Retinal pigment epithelial cell (primary cell): ENCODE results near the gene DDX4.
"Not testable (repeated sequence)": the region's sequence is repeated elsewhere in the genome, so short reads cannot be mapped to it uniquely, and the experiment has no call there.

ENCODE experiments used
- DNase-seq: peaks from one replicate; pipeline ENCODE4 v3.0.0-alpha.2; 2010; ENCODE audit warnings: low read depth
- H3K4me3 ChIP-seq: 2 replicates; pipeline ENCODE4 v1.5.1; 2011; ENCODE audit warnings: mild to moderate bottlenecking, low read length, control low read depth, moderate library complexity
- CTCF ChIP-seq: conservative IDR thresholded peaks from 2 replicates; pipeline ENCODE4 v1.5.1; 2011; ENCODE audit warnings: low read depth, low read length, control low read depth, inconsistent platforms

DDX4 gene

GRCh38 chr5:55771175-55771655 is 33.4 kb downstream of the DDX4 start:
- no peak for TF ChIP-seq CTCF
- no peak for DNase-seq
- no peak overlapping the region for H3K4me3 ChIP-seq

- TF ChIP-seq CTCF: no peak
- H3K4me3 ChIP-seq: no peak overlapping the region
- DNase-seq: no peak
Measured at GRCh38 chr5:55773057-55773456, 35.2 kb downstream of the DDX4 start.

- no peak overlapping the region for H3K4me3 ChIP-seq
- DNase-seq: no peak
- TF ChIP-seq CTCF: no peak
Measured at GRCh38 chr5:55777332-55777731, 39.5 kb downstream of the DDX4 start.

- no peak for TF ChIP-seq CTCF
- no peak for DNase-seq
- no peak overlapping the region for H3K4me3 ChIP-seq
Measured at GRCh38 chr5:55800924-55801323, 63.1 kb downstream of the DDX4 start.

GRCh38 chr5:55808814-55809213 is 71.0 kb downstream of the DDX4 start:
- DNase-seq, H3K4me3 ChIP-seq: not testable (repeated sequence)

GRCh38 chr5:55815939-55816338 is 78.1 kb downstream of the DDX4 start:
- H3K4me3 ChIP-seq, DNase-seq: not testable (repeated sequence)

GRCh38 chr5:55816342-55816741 is 78.5 kb downstream of the DDX4 start:
- H3K4me3 ChIP-seq: no peak overlapping the region
- no peak for TF ChIP-seq CTCF
- DNase-seq: peak; percentile 51

- H3K4me3 ChIP-seq: no peak overlapping the region
- no peak for DNase-seq
- TF ChIP-seq CTCF: no peak
Measured at GRCh38 chr5:55817030-55817429, 79.2 kb downstream of the DDX4 start.
